PC-3 (cell line): Measurements from ENCODE around the gene SCT. TPM values are rescaled to one million over a fixed set of nuclear protein-coding genes. Genes with fewer than 3 reads are reported as not detected.
A peak's percentile ranks its signal among the peaks of the same experiment; 100 is the strongest.

Experiments used
- ATAC-seq: fragments of 200-7000 bp; cut with Tn5 transposase; 2 replicates; pipeline ENCODE4 v1.9.1; 2020; ENCODE audit warnings: mild to moderate bottlenecking, moderate library complexity
- BruUV-seq: library from RNA; stranded (reverse); fragments of 400-500 nt; replicated peaks from 2 replicates; lab custom pipeline; 2021; lab: Mats Ljungman, UMichigan
- CTCF ChIA-PET: fragments of 300-600 bp; sonication (Branson Sonifier 250); formaldehyde crosslinking; loops from one replicate; lab custom pipeline; 2022; ENCODE audit warnings: antibody characterized with exemption; lab: Charles Lee
- POLR2A ChIA-PET: fragments of 300-600 bp; sonication (Branson Sonifier 250); formaldehyde crosslinking; loops from one replicate; lab custom pipeline; 2022; ENCODE audit warnings: antibody characterized with exemption; ENCODE audit not compliant: unreplicated experiment; lab: Charles Lee
- DNase-seq: peaks from one replicate; pipeline ENCODE4 v3.0.0-alpha.2; 2015
- H2AFZ ChIP-seq: fragments of 300-600 bp; sonication (generic); 2 replicates; pipeline ENCODE4 v1.6.0; 2016; ENCODE audit warnings: antibody characterized with exemption, low read length
- H3F3A ChIP-seq: fragments of 300-600 bp; sonication (generic); one replicate; pipeline ENCODE4 v1.6.0; 2017; ENCODE audit warnings: antibody characterized with exemption, low read length, control low read depth, mild to moderate bottlenecking; ENCODE audit not compliant: unreplicated experiment
- H3K27ac ChIP-seq: fragments of 300-600 bp; sonication (generic); 2 replicates; pipeline ENCODE4 v1.5.1; 2016; ENCODE audit warnings: mild to moderate bottlenecking, low read length
- H3K27me3 ChIP-seq: fragments of 300-600 bp; sonication (generic); 2 replicates; pipeline ENCODE4 v1.6.1; 2016; ENCODE audit warnings: low read length, mixed read lengths
- H3K36me3 ChIP-seq: fragments of 300-600 bp; sonication (generic); 2 replicates; pipeline ENCODE4 v1.6.1; 2016; ENCODE audit warnings: low read depth, mixed run types, low read length, mixed read lengths
- H3K4me1 ChIP-seq: fragments of 300-600 bp; sonication (generic); 2 replicates; pipeline ENCODE4 v1.5.1; 2016; ENCODE audit warnings: low read length; ENCODE audit not compliant: insufficient read depth
- H3K4me2 ChIP-seq: fragments of 300-600 bp; sonication (generic); 2 replicates; pipeline ENCODE4 v1.6.0; 2016; ENCODE audit warnings: low read length
- H3K4me3 ChIP-seq: fragments of 300-600 bp; sonication (generic); 2 replicates; pipeline ENCODE4 v1.5.1; 2016; ENCODE audit warnings: mild to moderate bottlenecking, low read length, mixed read lengths
- H3K79me2 ChIP-seq: fragments of 300-600 bp; sonication (generic); 2 replicates; pipeline ENCODE4 v1.6.1; 2017; ENCODE audit warnings: low read length, mixed read lengths
- H3K9ac ChIP-seq: fragments of 300-600 bp; sonication (generic); 2 replicates; pipeline ENCODE4 v1.6.0; 2016; ENCODE audit warnings: mild to moderate bottlenecking, low read length
- H3K9me2 ChIP-seq: fragments of 300-600 bp; sonication (generic); replicated peaks from 2 replicates; pipeline ENCODE4 v1.6.1; 2016; ENCODE audit warnings: mixed run types, low read length, mixed read lengths
- H3K9me3 ChIP-seq: fragments of 300-600 bp; sonication (generic); 2 replicates; pipeline ENCODE4 v1.6.1; 2016; ENCODE audit warnings: low read length, mixed read lengths
- H4K20me1 ChIP-seq: fragments of 300-600 bp; sonication (generic); 2 replicates; pipeline ENCODE4 v1.6.1; 2016; ENCODE audit warnings: low read length, mixed read lengths
- EZH2 ChIP-seq: fragments of 300-600 bp; sonication (generic); IDR thresholded peaks from one replicate; pipeline ENCODE4 v1.6.1; 2017; ENCODE audit warnings: antibody characterized with exemption, mild to moderate bottlenecking, low read length; ENCODE audit not compliant: unreplicated experiment
- EZH2phosphoT487 ChIP-seq: fragments of 300-600 bp; sonication (generic); IDR thresholded peaks from 2 replicates; pipeline ENCODE4 v1.6.1; 2018; ENCODE audit warnings: mild to moderate bottlenecking, antibody characterized with exemption, low read length, borderline replicate concordance
- intact Hi-C: fragments of 100-400 bp; cut with micrococcal nuclease; formaldehyde crosslinking; loops from 2 replicates; pipeline ENCODE4 v1.9.0; 2023
- total RNA-seq: library from RNA; depleted of rRNA; stranded (reverse); fragments of >200 nt; gene quantifications from 2 replicates; pipeline ENCODE4 v1.2.3, GENCODE V29; 2014
- TF ChIP-seq, protein P1 (sequence below): fragments of 300-600 bp; sonication (generic); conservative IDR thresholded peaks from 2 replicates; pipeline ENCODE4 v1.5.1; 2017; ENCODE audit warnings: antibody characterized with exemption, low read depth, mild to moderate bottlenecking, low read length

Gene SCT
- total RNA-seq, 1 experiment from 2014 or later, result not detected

DNA sequence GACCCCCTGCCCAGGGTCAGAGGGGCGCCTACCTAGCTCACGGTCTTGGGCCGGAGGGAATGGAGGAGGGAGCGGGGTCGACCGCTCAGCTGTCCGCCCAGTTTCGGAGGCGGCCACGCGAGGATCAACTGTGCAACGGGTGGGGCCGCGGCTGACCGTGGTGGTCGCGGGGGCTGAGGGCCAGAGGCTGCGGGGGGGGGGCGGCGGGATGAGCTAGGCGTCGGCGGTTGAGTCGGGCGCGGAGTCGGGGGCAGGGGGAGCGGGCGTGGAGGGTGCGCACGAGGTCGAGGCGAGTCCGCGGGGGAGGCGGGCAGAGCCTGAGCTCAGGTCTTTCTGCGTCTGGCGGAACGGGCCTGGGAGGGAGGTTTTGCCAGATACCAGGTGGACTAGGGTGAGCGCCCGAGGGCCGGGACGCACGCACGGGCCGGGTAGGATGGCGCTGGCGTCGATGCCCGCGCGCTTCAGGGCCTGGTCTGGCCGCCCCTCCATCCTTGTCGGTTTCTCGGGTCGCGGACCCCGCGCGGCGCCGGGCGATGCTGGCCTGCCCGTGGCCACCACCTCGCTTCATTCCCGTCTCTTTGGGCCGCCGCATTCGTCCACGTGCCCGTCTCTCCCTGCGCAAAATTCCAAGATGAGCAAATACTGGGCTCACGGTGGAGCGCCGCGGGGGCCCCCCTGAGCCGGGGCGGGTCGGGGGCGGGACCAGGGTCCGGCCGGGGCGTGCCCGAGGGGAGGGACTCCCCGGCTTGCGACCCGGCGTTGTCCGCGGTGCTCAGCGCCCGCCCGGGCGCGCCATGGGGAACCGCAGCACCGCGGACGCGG is 9.7 kb upstream of the SCT start, which contains the start of gene DRD4:
Gene DRD4, plus strand, starts transcription at position 759 of the 822 bp plus-strand sequence. Its CDS starts 36 bp downstream, at position 795.
- no peak within 1 kb of the TSS for H2AFZ ChIP-seq
- H4K20me1 ChIP-seq, result no peaks in the 10 kb centered on the region
- H3K36me3 ChIP-seq, result no peaks in the 10 kb centered on the region
- no peak for DNase-seq
- no peaks in the 10 kb centered on the region for H3K79me2 ChIP-seq
- intact Hi-C loops, result no loop called here
- no peak within 1 kb of the TSS for H3K9ac ChIP-seq
- no peak within 1 kb of the TSS for H3K4me3 ChIP-seq
- no peak for TF ChIP-seq EZH2phosphoT487
- TF ChIP-seq, protein P1, sequence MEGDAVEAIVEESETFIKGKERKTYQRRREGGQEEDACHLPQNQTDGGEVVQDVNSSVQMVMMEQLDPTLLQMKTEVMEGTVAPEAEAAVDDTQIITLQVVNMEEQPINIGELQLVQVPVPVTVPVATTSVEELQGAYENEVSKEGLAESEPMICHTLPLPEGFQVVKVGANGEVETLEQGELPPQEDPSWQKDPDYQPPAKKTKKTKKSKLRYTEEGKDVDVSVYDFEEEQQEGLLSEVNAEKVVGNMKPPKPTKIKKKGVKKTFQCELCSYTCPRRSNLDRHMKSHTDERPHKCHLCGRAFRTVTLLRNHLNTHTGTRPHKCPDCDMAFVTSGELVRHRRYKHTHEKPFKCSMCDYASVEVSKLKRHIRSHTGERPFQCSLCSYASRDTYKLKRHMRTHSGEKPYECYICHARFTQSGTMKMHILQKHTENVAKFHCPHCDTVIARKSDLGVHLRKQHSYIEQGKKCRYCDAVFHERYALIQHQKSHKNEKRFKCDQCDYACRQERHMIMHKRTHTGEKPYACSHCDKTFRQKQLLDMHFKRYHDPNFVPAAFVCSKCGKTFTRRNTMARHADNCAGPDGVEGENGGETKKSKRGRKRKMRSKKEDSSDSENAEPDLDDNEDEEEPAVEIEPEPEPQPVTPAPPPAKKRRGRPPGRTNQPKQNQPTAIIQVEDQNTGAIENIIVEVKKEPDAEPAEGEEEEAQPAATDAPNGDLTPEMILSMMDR, result no peak
- TF ChIP-seq EZH2, result no peak
- BruUV-seq, result no TSS peak
- POLR2A ChIA-PET, result interaction anchor here (0.7 kb wide), 1 partner anchor 20 kb away, joined by 4 read pairs; no protein-coding TSS in a partner anchor
- H3K9me2 ChIP-seq, result no peaks in the 10 kb centered on the region
- H3K4me1 ChIP-seq, result no peaks in the 10 kb centered on the region
- CTCF ChIA-PET, result no interaction called here
- no peak within 1 kb of the TSS for H3K27ac ChIP-seq
- no peaks in the 10 kb centered on the region for H3F3A ChIP-seq
- peak; percentile 42 for ATAC-seq
- no peaks in the 10 kb centered on the region for H3K9me3 ChIP-seq
- no peaks in the 10 kb centered on the region for H3K27me3 ChIP-seq
- H3K4me2 ChIP-seq, result no peak within 1 kb of the TSS

DNA sequence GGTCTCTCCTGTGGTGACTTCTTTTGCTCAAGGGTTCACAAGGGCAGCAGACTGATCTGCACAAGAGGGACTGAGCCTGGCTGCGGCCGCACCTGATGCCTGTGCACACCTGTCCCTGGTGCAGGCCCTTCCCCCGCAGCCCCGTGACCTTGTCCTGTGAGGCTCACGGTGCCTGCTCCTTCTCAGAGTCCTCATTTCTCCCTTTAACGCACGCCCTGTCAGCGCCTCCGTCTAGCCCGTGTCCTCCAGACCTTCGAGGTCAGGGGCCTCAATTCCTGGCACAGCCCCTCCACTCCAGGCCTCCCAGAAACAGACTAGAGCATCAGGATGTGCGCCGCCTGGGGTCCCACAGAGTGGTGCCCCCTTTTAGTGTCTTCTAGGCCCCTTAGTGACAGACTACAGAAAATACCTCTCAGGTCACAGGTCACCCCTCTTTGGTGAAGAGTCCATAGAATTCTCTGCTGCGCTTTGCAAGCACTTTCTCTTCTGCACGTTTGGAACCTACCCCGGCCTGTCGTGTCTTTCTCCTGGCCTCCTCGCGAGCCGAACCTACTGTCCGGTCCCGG is 9.0 kb upstream of the SCT start:
- Histone ChIP-seq H4K20me1 (no peaks in the 10 kb centered on the region), H3K4me3 (no peak overlapping the region), H3F3A (no peaks in the 10 kb centered on the region), H3K4me2 (no peak overlapping the region), H3K27me3 (no peaks in the 10 kb centered on the region), H3K9ac (no peak overlapping the region), H2AFZ (no peak overlapping the region), H3K4me1 (no peaks in the 10 kb centered on the region), H3K79me2 (no peaks in the 10 kb centered on the region), H3K9me3 (no peaks in the 10 kb centered on the region), H3K36me3 (no peaks in the 10 kb centered on the region), H3K9me2 (no peaks in the 10 kb centered on the region), H3K27ac (no peak overlapping the region)
- POLR2A ChIA-PET, result no interaction called here
- CTCF ChIA-PET, result no interaction called here
- TF ChIP-seq EZH2 (no peak), EZH2phosphoT487 (no peak)
- TF ChIP-seq, protein P1, result no peak
- DNase-seq (no peak), ATAC-seq (no peak)
- BruUV-seq, result no TSS peak
- intact Hi-C loops, result no loop called here

DNA sequence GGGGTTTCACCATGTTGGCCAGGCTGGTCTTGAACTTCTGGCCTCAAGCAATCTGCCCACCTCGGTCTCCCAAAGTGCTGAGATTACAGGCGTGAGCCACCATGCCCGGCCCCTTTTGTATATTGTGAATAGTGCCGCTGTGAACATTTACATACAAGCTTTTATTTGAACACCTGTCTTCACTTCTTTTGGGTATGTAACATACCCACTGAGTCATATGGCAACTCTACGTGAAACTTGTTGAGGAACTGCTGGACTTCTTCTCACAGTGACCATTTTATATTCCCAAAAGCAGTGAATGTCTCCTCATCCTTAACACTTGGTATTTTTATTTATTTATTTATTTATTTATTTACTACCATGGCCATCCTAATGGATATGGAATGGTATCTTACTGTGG is 3.9 kb upstream of the SCT start:
- H3K4me2 ChIP-seq, result no peak overlapping the region
- no peak overlapping the region for H2AFZ ChIP-seq
- intact Hi-C loops, result no loop called here
- ATAC-seq, result no peak
- no peaks in the 10 kb centered on the region for H3K9me2 ChIP-seq
- no peaks in the 10 kb centered on the region for H4K20me1 ChIP-seq
- no peak overlapping the region for H3K4me3 ChIP-seq
- H3K36me3 ChIP-seq, result no peaks in the 10 kb centered on the region
- CTCF ChIA-PET, result no interaction called here
- no peaks in the 10 kb centered on the region; the same call in 1 of the 2 replicates for H3K4me1 ChIP-seq
- H3K9ac ChIP-seq, result no peak overlapping the region
- H3K27ac ChIP-seq, result no peak overlapping the region
- no TSS peak for BruUV-seq
- no peaks in the 10 kb centered on the region for H3F3A ChIP-seq
- DNase-seq, result no peak
- POLR2A ChIA-PET, result no interaction called here
- no peaks in the 10 kb centered on the region for H3K27me3 ChIP-seq
- H3K9me3 ChIP-seq, result no peaks in the 10 kb centered on the region
- TF ChIP-seq EZH2, result no peak
- TF ChIP-seq, protein P1, result no peak
- no peak for TF ChIP-seq EZH2phosphoT487
- H3K79me2 ChIP-seq, result no peaks in the 10 kb centered on the region
